GM19239 (cell line): ENCODE measurements around the gene CSNK2A3.

Experiments used
- DNase-seq: peaks from one replicate; pipeline ENCODE4 v3.0.0; 2011; ENCODE audit warnings: low spot score; ENCODE audit not compliant: insufficient read length
- FAIRE-seq: peaks from 2 replicates; lab custom pipeline; 2011; peaks lifted over from hg19 to GRCh38; lab: Jason Lieb, UNC

CSNK2A3 gene

GRCh38 chr11:11345099-11345498 is 8.0 kb downstream of the CSNK2A3 start:
- DNase-seq = no peak
- no peak for FAIRE-seq

- FAIRE-seq (no peak), DNase-seq (no peak)
Measured at GRCh38 chr11:11344045-11344444, 9.0 kb downstream of the CSNK2A3 start.

- DNase-seq (no peak), FAIRE-seq (no peak)
Measured at GRCh38 chr11:11338304-11338703, 14.7 kb downstream of the CSNK2A3 start.

GRCh38 chr11:11336664-11337063 is 16.4 kb downstream of the CSNK2A3 start:
- DNase-seq = no peak
- FAIRE-seq = no peak

- FAIRE-seq (no peak), DNase-seq (no peak)
Measured at GRCh38 chr11:11335043-11335442, 18.0 kb downstream of the CSNK2A3 start.

GRCh38 chr11:11334607-11335006 is 18.4 kb downstream of the CSNK2A3 start:
- FAIRE-seq = no peak

GRCh38 chr11:11332141-11332710 is 20.8 kb downstream of the CSNK2A3 start:
- DNase-seq = no peak

More at GRCh38 chr11:11334607-11335006, 18.4 kb downstream of the CSNK2A3 start:
- DNase-seq = no peak

GRCh38 chr11:11329062-11329806 is 23.8 kb downstream of the CSNK2A3 start:
- FAIRE-seq (no peak), DNase-seq (no peak)

More at GRCh38 chr11:11332141-11332710, 20.8 kb downstream of the CSNK2A3 start:
- FAIRE-seq = no peak

- DNase-seq = no peak
- no peak for FAIRE-seq
Measured at GRCh38 chr11:11324090-11324489, 29.0 kb downstream of the CSNK2A3 start.

- no peak for DNase-seq
- FAIRE-seq = no peak
Measured at GRCh38 chr11:11322101-11322500, 30.9 kb downstream of the CSNK2A3 start.

GRCh38 chr11:11320825-11321224 is 32.2 kb downstream of the CSNK2A3 start:
- no peak for DNase-seq
- FAIRE-seq = no peak

- DNase-seq = no peak
- no peak for FAIRE-seq
Measured at GRCh38 chr11:11318961-11319360, 34.1 kb downstream of the CSNK2A3 start.

- no peak for FAIRE-seq
Measured at GRCh38 chr11:11318461-11318860, 34.6 kb downstream of the CSNK2A3 start.

GRCh38 chr11:11316651-11317230 is 36.3 kb downstream of the CSNK2A3 start:
- no peak for FAIRE-seq
- no peak for DNase-seq

More at GRCh38 chr11:11318461-11318860, 34.6 kb downstream of the CSNK2A3 start:
- no peak for DNase-seq

GRCh38 chr11:11313902-11314692 is 39.0 kb downstream of the CSNK2A3 start:
- FAIRE-seq = no peak
- DNase-seq = no peak

- FAIRE-seq (no peak), DNase-seq (no peak)
Measured at GRCh38 chr11:11313426-11313825, 39.6 kb downstream of the CSNK2A3 start.

- DNase-seq (no peak), FAIRE-seq (no peak)
Measured at GRCh38 chr11:11312738-11313137, 40.3 kb downstream of the CSNK2A3 start.

- no peak for DNase-seq
- FAIRE-seq = no peak
Measured at GRCh38 chr11:11311169-11311568, 41.9 kb downstream of the CSNK2A3 start.

GRCh38 chr11:11309906-11310305 is 43.1 kb downstream of the CSNK2A3 start:
- no peak for FAIRE-seq
- DNase-seq = no peak

- FAIRE-seq = no peak
- no peak for DNase-seq
Measured at GRCh38 chr11:11308249-11308648, 44.8 kb downstream of the CSNK2A3 start.

GRCh38 chr11:11306855-11307254 is 46.2 kb downstream of the CSNK2A3 start:
- DNase-seq = no peak
- no peak for FAIRE-seq
